HepG2 (cell line): Measurements from ENCODE around the gene MRNIP. TPM values are rescaled to one million over a fixed set of nuclear protein-coding genes. Genes with fewer than 3 reads are reported as not detected.

Experiments used
- AKNA ChIP-seq: sonication (generic); formaldehyde crosslinking; IDR thresholded peaks from 2 replicates; pipeline ENCODE4 v1.4.0; 2020; ENCODE audit warnings: missing genetic modification reagents, borderline replicate concordance
- DMTF1 ChIP-seq: sonication (generic); formaldehyde crosslinking; IDR thresholded peaks from 2 replicates; pipeline ENCODE4 v1.4.0; 2020; ENCODE audit warnings: mild to moderate bottlenecking, missing genetic modification reagents
- ELF1 ChIP-seq: sonication (generic); formaldehyde crosslinking; IDR thresholded peaks from 2 replicates; pipeline ENCODE4 v1.4.0; 2020; ENCODE audit warnings: missing genetic modification reagents
- HDAC6 ChIP-seq: fragments of 200-600 bp; sonication (generic); IDR thresholded peaks from 2 replicates; pipeline ENCODE4 v1.7.0; 2017; ENCODE audit warnings: mild to moderate bottlenecking, antibody characterized with exemption, low read length, low read depth
- HNF4G ChIP-seq, 2 experiments: sonication (generic) in 1 of 2; formaldehyde crosslinking in 1 of 2; IDR thresholded peaks; 2 replicates each; pipeline versions ENCODE4 v1.4.0 to v1.6.1; 2011 to 2020; ENCODE audit warnings: borderline replicate concordance in 2 of 2, low read depth in 2 of 2, mild to moderate bottlenecking in 2 of 2, low read length in 1 of 2, missing genetic modification reagents in 1 of 2, moderate library complexity in 1 of 2
- MED8 ChIP-seq: sonication (generic); formaldehyde crosslinking; IDR thresholded peaks from 2 replicates; pipeline ENCODE4 v1.8.1; 2023; ENCODE audit warnings: mild to moderate bottlenecking, missing genetic modification reagents; ENCODE audit not compliant: insufficient replicate concordance
- SMAD9 ChIP-seq: sonication (generic); formaldehyde crosslinking; IDR thresholded peaks from 2 replicates; pipeline ENCODE4 v1.5.1; 2020; ENCODE audit warnings: mild to moderate bottlenecking, missing genetic modification reagents
- TBP ChIP-seq: sonication (generic); formaldehyde crosslinking; IDR thresholded peaks from 2 replicates; pipeline ENCODE4 v1.5.0; 2020; ENCODE audit warnings: missing genetic modification reagents
- U2AF1 ChIP-seq: fragments of 200-400 bp; formaldehyde crosslinking; optimal IDR thresholded peaks from 2 replicates; pipeline ENCODE3; 2017; ENCODE audit warnings: mild to moderate bottlenecking, low read depth, low read length
- ZBTB25 ChIP-seq: IDR thresholded peaks from 2 replicates; pipeline ENCODE4 v1.6.1; 2018; ENCODE audit warnings: missing genetic modification reagents
- ZNF34 ChIP-seq: sonication (generic); formaldehyde crosslinking; IDR thresholded peaks from 2 replicates; pipeline ENCODE4 v1.4.0; 2020; ENCODE audit warnings: mild to moderate bottlenecking, missing genetic modification reagents, borderline replicate concordance
- polyA plus RNA-seq, 8 experiments: library from polyadenylated mRNA; depleted of rRNA in 3 of 8; stranded (reverse) in 7 of 8; unstranded in 1 of 8; fragments of >200 nt; fragmentation: Illumina TruSeq in 4 of 8; extraction: Trizol in 4 of 8; gene quantifications; 2 replicates each; pipeline versions ENCODE4 v1.2.1 to v1.2.3, GENCODE V29; 2011 to 2016; ENCODE audit warnings: low read depth in 4 of 8, missing spikeins in 1 of 8, mixed read lengths in 1 of 8; ENCODE audit not compliant: insufficient read depth in 1 of 8
- total RNA-seq, 5 experiments: library from RNA; depleted of rRNA; stranded (reverse); fragments of >200 nt; fragmentation: Illumina TruSeq; extraction: Trizol; gene quantifications; 2 replicates each; pipeline ENCODE4 v1.2.3, GENCODE V29; 2016; ENCODE audit warnings: low read depth in 1 of 5
- TF ChIP-seq, protein P1 (sequence below): IDR thresholded peaks from 2 replicates; pipeline ENCODE4 v1.6.1; 2016
- TF ChIP-seq, protein P2 (sequence below): sonication (generic); formaldehyde crosslinking; IDR thresholded peaks from 2 replicates; pipeline ENCODE4 v1.5.1; 2020; ENCODE audit warnings: mild to moderate bottlenecking, missing genetic modification reagents, borderline replicate concordance
- TF ChIP-seq, protein P3 (sequence below): sonication (generic); formaldehyde crosslinking; IDR thresholded peaks from 2 replicates; pipeline ENCODE4 v1.5.0; 2020; ENCODE audit warnings: missing genetic modification reagents

Gene MRNIP
- total and polyA plus RNA-seq, 2 of the 13 experiments (the other 11 are each of a cell fraction or from before 2014, with no cell fraction given), result 15.5 to 34.1 TPM

DNA sequence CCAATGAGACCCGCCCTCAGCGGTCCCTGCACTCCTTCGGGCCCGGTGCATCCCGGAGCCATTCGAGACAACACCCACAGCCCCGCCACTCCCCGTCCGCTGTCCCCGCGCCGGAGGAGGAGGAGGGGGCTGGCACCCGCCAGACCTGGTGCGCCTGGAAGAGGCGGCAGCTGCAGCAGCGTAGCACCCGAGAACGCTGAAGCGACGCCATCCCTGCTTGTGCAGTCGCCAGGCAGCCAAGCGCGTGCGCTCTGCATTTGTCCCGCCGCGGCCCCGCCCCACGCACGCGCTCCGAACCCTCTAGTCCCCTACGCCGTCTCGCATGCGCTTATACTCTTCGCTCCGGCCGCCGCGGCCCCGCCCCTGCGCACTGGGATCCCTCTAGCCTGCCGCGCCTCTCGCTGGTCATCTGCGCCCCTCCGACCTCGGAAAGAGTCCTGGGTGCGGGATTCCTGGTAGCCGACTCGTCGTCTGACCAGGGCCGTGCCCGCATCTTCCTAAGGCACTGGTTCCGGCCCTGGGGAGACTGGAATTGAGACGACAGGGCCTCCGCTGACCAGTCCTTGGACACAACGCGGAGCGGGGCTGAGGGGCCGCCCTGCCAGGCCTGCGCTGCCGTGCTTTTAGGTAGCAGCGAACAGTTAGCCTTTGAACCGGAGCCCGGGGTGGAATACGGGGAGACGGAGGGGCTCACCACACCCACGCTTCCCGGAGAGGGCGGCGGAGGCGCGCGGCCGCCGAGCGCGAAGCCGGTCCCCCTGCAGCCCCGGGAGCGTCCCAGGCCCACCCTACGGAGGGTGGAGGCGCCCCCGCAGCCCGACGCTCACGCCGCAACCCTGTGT lies at the start of gene MRNIP (continued):
- TF ChIP-seq MED8 (CRISPR knock-in tag) (peak; percentile 88), HNF4G (IDR thresholded peaks at IDR 0.05; ENCODE audit: borderline replicate concordance, low read depth, low read length) (peak; percentile 30; the same call in 1 of the 2 replicates), HNF4G (CRISPR knock-in tag; IDR thresholded peaks at IDR 0.05; ENCODE audit: borderline replicate concordance, low read depth) (no peak), U2AF1 (no peak), HDAC6 (no peak), ZNF34 (no peak), TBP (no peak), DMTF1 (CRISPR knock-in tag) (no peak), ZBTB25 (CRISPR knock-in tag) (peak; percentile 72; the same call in 1 of the 2 replicates), AKNA (no peak), ELF1 (peak; percentile 50; the same call in 1 of the 2 replicates), SMAD9 (0 out of 2 replicates have a peak, but pooled peaks have one; percentile 35)
- TF ChIP-seq, protein P1, sequence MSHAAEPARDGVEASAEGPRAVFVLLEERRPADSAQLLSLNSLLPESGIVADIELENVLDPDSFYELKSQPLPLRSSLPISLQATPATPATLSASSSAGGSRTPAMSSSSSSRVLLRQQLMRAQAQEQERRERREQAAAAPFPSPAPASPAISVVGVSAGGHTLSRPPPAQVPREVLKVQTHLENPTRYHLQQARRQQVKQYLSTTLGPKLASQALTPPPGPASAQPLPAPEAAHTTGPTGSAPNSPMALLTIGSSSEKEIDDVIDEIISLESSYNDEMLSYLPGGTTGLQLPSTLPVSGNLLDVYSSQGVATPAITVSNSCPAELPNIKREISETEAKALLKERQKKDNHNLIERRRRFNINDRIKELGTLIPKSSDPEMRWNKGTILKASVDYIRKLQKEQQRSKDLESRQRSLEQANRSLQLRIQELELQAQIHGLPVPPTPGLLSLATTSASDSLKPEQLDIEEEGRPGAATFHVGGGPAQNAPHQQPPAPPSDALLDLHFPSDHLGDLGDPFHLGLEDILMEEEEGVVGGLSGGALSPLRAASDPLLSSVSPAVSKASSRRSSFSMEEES (CRISPR knock-in tag), result peak; percentile 87
- TF ChIP-seq, protein P2, sequence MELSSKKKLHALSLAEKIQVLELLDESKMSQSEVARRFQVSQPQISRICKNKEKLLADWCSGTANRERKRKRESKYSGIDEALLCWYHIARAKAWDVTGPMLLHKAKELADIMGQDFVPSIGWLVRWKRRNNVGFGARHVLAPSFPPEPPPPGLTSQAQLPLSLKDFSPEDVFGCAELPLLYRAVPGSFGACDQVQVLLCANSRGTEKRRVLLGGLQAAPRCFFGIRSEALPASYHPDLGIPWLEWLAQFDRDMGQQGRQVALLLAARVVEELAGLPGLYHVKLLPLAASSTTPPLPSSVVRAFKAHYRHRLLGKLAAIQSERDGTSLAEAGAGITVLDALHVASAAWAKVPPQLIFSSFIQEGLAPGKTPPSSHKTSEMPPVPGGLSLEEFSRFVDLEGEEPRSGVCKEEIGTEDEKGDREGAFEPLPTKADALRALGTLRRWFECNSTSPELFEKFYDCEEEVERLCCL (CRISPR knock-in tag), result 0 out of 2 replicates have a peak, but pooled peaks have one; percentile 72
- TF ChIP-seq, protein P3, sequence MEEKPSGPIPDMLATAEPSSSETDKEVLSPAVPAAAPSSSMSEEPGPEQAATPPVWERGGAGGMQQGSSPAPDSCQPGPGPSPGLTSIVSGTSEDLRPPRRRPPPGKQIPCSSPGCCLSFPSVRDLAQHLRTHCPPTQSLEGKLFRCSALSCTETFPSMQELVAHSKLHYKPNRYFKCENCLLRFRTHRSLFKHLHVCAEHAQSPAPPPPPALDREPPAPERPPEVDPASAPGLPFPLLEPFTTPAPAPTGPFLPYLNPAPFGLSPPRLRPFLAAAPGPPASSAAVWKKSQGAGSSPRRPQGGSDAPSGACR (CRISPR knock-in tag), result peak; percentile 94
